NK-92 (cell line): ENCODE data around the gene HTN3.
"Not testable (repeated sequence)": the region's sequence is repeated elsewhere in the genome, so short reads cannot be mapped to it uniquely, and the experiment has no call there.

Experiments
- DNase-seq: peaks from one replicate; lab custom pipeline; 2025; ENCODE audit not compliant: unreplicated experiment; lab: John Stamatoyannopoulos, UW

Gene HTN3

GRCh38 chr4:70028159-70028558 is at the start of gene HTN3:
TSS of gene HTN3 (plus strand) at chr4:70028459. CDS start at chr4:70030741, 2,282 bp downstream.
- not testable (repeated sequence) for DNase-seq

GRCh38 chr4:69984030-69984443 is 44.2 kb upstream of the HTN3 start:
- DNase-seq: no peak

GRCh38 chr4:69986663-69987062 is 41.6 kb upstream of the HTN3 start:
- DNase-seq: no peak

- DNase-seq: no peak
Measured at GRCh38 chr4:69991016-69991415, 37.2 kb upstream of the HTN3 start.

- no peak for DNase-seq
Measured at GRCh38 chr4:69994782-69995181, 33.5 kb upstream of the HTN3 start.

GRCh38 chr4:69995526-69996016 is 32.7 kb upstream of the HTN3 start, which contains the start of gene STATH:
TSS of gene STATH (plus strand) at chr4:69995966. CDS start at chr4:69998438, 2,472 bp downstream.
- DNase-seq: no peak

- DNase-seq: no peak
Measured at GRCh38 chr4:69999420-69999819, 28.8 kb upstream of the HTN3 start.

- no peak for DNase-seq
Measured at GRCh38 chr4:70000711-70001110, 27.5 kb upstream of the HTN3 start.

GRCh38 chr4:70002507-70002906 is 25.8 kb upstream of the HTN3 start:
- no peak for DNase-seq

GRCh38 chr4:70008771-70009170 is 19.5 kb upstream of the HTN3 start:
- DNase-seq: no peak

- not testable (repeated sequence) for DNase-seq
Measured at GRCh38 chr4:70019006-70019405, 9.3 kb upstream of the HTN3 start.

- no peak for DNase-seq
Measured at GRCh38 chr4:70023218-70023617, 5.0 kb upstream of the HTN3 start.

- DNase-seq: no peak
Measured at GRCh38 chr4:70027011-70027410, 1.2 kb upstream of the HTN3 start.

GRCh38 chr4:70037559-70037958 is 9.3 kb downstream of the HTN3 start:
- DNase-seq: not testable (repeated sequence)

- not testable (repeated sequence) for DNase-seq
Measured at GRCh38 chr4:70039928-70040327, 11.7 kb downstream of the HTN3 start.

- no peak for DNase-seq
Measured at GRCh38 chr4:70041652-70042286, 13.5 kb downstream of the HTN3 start.

- not testable (repeated sequence) for DNase-seq
Measured at GRCh38 chr4:70050138-70050537, 21.9 kb downstream of the HTN3 start, which contains the start of gene HTN1. TSS of gene HTN1 (plus strand) at chr4:70050438. CDS start at chr4:70053077, 2,639 bp downstream.

GRCh38 chr4:70056534-70056933 is 28.3 kb downstream of the HTN3 start:
- not testable (repeated sequence) for DNase-seq

GRCh38 chr4:70057651-70058050 is 29.4 kb downstream of the HTN3 start:
- DNase-seq: no peak

GRCh38 chr4:70059149-70059548 is 30.9 kb downstream of the HTN3 start:
- DNase-seq: no peak

GRCh38 chr4:70062000-70062399 is 33.7 kb downstream of the HTN3 start:
- DNase-seq: no peak

GRCh38 chr4:70080205-70080604 is 51.9 kb downstream of the HTN3 start:
- DNase-seq: no peak
